GM12875 (cell line): ENCODE results near the gene EIF3J.

Experiments used
- H3K4me3 ChIP-seq: one replicate; pipeline ENCODE4 v1.5.1; 2011; ENCODE audit warnings: low read depth, low read length, control low read depth
- CTCF ChIP-seq: IDR thresholded peaks from 2 replicates; pipeline ENCODE4 v1.5.1; 2011; ENCODE audit warnings: low read depth, mild to moderate bottlenecking, control low read depth, inconsistent platforms, low read length, moderate library complexity, borderline replicate concordance; ENCODE audit not compliant: insufficient read depth

Gene EIF3J

GRCh38 chr15:44536962-44537734 lies at the start of gene EIF3J:
Gene EIF3J (plus strand): TSS chr15:44537147. CDS start chr15:44537195, 48 bp downstream.
- peak within 1 kb of the TSS; percentile 98 for H3K4me3 ChIP-seq
- no peak for TF ChIP-seq CTCF

GRCh38 chr15:44489464-44489863 lies 47.5 kb upstream of the EIF3J start:
- TF ChIP-seq CTCF = no peak
- H3K4me3 ChIP-seq = no peak overlapping the region

GRCh38 chr15:44490622-44491021 lies 46.3 kb upstream of the EIF3J start:
- no peak for TF ChIP-seq CTCF
- H3K4me3 ChIP-seq = no peak overlapping the region

- TF ChIP-seq CTCF = no peak
Measured at GRCh38 chr15:44492040-44492439, 44.9 kb upstream of the EIF3J start.

GRCh38 chr15:44492672-44493071 lies 44.3 kb upstream of the EIF3J start:
- no peak for TF ChIP-seq CTCF
- no peak overlapping the region for H3K4me3 ChIP-seq

More at GRCh38 chr15:44492040-44492439, 44.9 kb upstream of the EIF3J start:
- no peak overlapping the region for H3K4me3 ChIP-seq

- H3K4me3 ChIP-seq = no peak overlapping the region
- no peak for TF ChIP-seq CTCF
Measured at GRCh38 chr15:44495562-44495961, 41.4 kb upstream of the EIF3J start.

GRCh38 chr15:44500555-44500954 lies 36.4 kb upstream of the EIF3J start:
- no peak overlapping the region for H3K4me3 ChIP-seq
- no peak for TF ChIP-seq CTCF
